NOMO-1 treated with dmso at 0.1 percent for 144 hours (cell line): ENCODE results near the gene COPE.
"Not testable (repeated sequence)": the region's sequence is repeated elsewhere in the genome, so short reads cannot be mapped to it uniquely, and the experiment has no call there.

Source experiments
- DNase-seq: peaks from one replicate; lab custom pipeline; 2025; ENCODE audit not compliant: unreplicated experiment; lab: John Stamatoyannopoulos, UW

Gene COPE

GRCh38 chr19:18910010-18910409 lies 9.2 kb downstream of the COPE start:
- DNase-seq, result no peak

- no peak for DNase-seq
These were observed 10.1 kb downstream of the COPE start for GRCh38 chr19:18908917-18909619.

DNA sequence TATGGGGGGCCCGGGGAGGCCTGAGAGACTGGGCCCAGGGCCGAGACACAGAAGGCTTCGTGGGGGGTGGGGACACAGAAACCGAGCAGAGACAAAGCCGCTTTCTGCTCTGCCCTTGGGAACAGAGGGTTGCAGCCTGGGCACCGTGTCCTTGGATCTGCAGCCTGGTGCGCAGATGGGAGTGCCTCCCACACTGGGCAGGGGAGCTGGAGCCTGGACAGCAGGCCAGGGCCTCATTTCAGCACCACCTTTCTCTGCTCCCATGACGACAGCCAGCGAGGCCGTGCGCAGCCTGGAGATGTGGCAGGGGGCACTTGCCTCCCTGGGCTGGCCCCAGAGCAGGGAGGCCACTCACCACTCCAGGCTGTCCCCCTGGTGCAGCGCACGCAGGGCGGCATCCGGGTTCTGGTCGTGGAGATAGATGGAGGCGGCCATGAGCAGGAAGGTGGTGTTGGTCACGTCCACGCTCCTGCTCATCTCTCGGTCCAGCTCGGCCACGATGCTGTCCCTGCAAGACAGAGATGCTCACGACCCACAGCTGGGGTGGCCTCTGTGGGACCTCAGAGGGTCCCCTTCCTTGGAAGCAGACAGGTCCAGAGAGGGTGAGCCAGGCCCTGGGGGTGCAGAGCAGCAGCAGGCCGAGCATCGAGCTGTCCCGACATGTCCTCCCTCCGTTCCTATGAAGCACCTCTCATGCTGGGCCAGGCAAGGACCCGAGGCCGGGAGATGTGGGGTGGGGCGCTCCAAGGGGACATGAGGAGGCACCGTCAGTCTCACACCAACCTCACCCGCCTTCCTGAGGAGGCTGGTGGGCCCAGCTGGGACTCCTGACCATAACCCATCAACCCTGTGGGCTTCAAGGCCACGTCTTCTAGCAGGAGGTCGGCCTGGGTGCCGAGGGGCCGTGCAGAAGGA lies 12.3 kb downstream of the COPE start:
- no peak for DNase-seq

- DNase-seq, result no peak
These were observed 13.5 kb downstream of the COPE start for GRCh38 chr19:18905513-18906236.

DNA sequence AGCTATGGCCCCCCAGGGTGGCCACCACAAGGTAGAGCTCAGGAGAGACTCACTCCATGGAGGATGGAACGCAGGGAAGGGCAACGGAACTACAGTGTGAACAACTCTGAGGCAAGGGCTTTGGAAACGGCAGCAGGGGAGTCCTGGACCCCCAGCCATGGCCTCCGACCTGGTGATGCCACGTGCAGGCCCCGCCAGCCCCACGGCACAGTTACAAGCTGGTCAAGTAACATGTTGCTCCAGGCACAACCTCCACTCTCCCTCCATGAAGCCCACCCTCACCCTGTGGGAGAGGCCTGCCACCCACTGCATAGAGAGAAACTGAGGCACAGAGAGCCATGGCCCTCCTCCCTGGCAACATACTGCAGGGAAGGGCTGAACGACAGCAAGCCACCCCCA lies 14.1 kb downstream of the COPE start:
- no peak for DNase-seq

DNA sequence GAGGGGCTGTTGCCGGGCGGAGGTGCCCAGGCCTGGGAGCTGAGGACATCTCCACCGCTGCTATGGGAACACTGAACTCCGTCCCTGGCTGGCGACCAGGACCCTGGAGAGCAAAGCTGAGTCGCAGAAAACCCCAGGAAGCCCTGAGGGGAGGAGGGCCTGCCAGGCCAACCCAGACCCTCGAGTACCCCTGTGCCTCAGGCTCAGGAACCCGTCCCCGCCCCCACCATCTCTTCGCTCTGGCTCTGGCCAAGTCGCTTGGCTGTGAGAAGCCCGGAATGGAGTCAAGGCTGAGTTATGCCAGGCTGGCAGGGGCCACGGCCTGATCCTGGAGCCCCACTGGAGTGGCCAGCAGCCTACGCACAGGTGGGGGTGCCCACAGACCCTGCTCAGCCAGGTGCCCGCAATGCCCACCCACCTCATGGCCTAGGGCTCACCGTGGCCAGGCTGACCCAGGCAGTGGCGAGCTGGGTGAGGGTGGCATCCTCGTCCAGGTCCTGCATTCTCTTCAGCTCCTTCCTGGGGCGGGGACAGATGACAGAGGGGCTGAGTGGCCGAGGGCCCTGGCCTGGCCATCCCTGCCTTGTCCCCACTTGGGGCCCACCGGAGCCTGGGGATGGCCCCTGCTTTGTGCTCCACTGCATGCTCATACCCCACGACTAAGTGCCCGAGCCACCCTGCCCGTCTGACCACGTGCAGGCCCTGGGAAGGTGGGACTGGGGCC lies 14.7 kb downstream of the COPE start:
- DNase-seq, result no peak

DNA sequence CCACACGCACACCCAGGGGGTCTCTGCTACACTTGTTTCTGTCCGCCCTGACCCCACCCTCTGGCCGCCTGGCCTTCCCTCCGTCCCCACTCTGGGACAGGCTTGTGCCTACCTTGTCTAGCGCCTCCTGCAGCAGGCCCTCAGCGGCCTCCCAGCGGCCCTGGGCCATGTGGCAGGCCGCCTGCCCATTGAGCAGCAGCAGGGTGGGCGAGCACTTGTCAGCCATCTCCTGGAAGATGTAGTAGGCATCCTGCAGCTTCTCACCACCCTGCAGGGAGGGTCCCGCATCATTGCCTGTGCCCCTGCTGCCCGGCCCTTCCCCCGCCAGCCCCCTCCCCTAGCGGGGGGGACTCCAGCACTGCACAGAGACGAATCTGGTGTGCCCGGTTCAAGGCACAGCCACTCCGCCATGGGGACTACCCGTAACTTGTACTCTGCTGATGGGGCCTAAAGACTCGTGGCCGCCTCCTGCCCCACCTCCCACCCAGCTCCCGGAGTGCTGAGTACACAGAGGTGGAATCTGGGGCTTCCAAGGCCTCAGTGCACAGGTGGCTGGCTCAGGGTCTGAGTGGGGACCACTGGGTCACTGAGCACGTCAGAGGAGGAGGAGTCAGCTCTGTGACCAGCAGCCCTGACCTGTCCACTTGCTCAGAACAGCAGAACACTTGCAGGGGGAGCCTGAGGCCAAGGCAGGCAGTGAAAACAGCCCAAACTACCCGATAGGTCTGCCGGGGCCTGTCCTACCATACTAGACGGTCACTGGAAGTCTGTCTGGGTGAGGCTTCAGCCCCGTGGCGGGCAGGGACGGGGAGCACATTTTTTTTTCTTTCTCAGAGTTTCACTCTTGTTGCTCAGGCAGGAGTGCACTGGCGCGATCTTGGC lies 15.8 kb downstream of the COPE start:
- no peak for DNase-seq

- DNase-seq, result not testable (repeated sequence)
These were observed 16.7 kb downstream of the COPE start for GRCh38 chr19:18902519-18902918.

DNA sequence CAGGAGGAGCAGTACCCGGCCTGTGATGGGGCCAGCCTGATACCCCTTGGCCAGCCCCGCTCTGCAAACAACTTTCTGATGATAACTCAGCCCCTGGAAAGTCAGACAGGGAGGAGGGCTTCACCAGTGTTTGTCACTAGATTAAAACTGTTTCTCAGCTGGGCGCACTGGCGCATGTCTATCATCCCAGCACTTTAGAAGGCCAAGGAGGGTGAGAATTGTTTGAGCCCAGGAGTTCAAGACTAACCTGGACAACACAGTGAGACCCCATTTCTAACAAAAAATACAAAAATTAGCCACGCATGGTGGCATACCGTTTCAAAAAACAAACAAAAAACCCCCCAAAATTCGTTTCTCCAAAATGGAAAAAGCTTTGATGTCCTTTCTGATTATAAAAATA lies 17.7 kb downstream of the COPE start:
- no peak for DNase-seq

GRCh38 chr19:18900700-18901481 lies 18.3 kb downstream of the COPE start:
- DNase-seq, result no peak

- no peak for DNase-seq
These were observed 19.3 kb downstream of the COPE start for GRCh38 chr19:18899624-18900560.

GRCh38 chr19:18898607-18899408 lies 20.4 kb downstream of the COPE start:
- DNase-seq, result no peak

GRCh38 chr19:18898081-18898606 lies 21.0 kb downstream of the COPE start:
- no peak for DNase-seq

GRCh38 chr19:18897094-18898029 lies 21.8 kb downstream of the COPE start:
- DNase-seq, result no peak

DNA sequence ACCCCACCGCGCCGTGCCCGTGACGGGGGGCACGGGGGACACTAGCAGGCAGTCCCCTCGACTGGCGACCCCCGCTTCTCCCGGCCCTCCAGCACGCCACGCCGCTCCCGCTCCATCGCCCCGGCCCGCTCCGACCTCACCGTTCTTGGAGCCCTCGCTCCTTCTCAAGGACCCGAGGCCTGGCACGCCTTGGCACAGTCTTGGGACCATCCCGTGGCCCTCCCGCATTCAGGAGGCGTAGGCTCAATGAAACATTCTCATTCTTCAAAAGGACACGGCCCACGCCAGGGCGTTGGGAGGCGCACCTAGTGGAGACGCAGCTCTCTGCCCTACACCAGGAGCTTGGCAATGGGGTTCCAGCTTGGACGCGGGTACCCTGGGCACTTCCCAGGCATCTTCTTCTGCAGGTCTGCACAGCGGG lies 22.8 kb downstream of the COPE start:
- DNase-seq, result no peak

DNA sequence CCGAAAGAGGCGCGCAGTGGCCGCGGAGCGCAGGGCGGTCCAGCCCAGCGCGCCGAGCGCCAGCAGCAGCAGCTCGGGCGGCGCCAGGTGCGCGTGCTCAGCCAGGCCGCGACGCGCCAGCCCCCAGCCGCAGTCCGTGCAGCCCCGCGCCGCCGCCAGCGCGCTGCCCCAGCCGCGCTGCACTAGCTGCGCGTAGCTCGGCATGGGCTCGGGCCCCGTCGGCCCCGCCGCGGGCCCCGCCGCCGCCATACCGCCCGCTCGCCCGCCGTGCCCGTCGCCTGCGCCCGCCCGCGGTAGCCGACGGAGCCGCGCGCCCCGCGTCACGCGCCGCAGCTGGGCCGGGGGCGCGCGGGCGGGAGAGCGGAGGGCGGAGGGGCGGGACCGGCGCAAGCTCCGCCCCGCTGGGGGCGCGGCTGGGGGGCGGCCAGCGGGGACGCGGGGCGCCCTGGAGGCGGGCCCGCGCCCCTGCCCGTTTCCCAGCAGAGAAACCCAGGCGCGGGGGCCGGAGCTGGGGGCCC lies 23.3 kb downstream of the COPE start, which contains the start of gene CERS1:
TSS of gene CERS1 (minus strand) at position 335 of the 518 bp plus-strand sequence. CDS start at position 249, 86 bp downstream.
- DNase-seq, result no peak
